ENCODE measurements around the gene PROC.
"Not testable (repeated sequence)": the region's sequence is repeated elsewhere in the genome, so short reads cannot be mapped to it uniquely, and the experiment has no call there.

PROC gene

DNA sequence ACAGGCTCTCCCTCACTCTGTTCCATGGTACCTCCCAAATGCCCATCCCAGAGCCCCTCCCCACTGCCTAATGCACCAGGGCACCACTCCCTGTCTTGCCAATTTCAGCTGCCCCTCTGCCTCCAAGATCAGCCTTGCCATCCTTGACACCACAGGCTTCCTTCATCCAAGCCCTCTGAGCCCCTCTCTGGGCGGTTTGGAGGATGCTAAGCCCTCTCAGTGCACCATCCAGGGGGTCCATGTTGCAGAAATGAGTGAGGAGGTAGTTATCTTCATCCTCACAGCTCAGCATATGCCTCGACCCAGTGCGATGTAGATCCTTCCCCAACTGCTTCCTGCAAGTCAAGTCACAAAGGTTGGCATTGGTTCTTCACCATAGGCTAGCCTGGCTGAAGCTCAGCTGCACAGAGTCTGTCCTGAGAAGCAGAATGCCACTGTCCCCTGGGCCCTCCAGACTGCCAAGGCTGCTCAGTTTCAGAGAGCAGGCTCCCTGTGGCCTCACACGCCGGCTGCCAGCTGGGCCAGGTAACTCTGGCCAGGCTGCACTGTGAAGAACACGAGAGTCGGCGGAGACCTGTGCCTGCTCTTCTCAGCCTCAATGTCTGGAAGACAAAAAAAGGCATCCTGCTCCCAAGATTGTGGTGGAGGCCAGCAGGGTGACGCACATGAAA is 20.5 kb upstream of the PROC start:
- no peak for DNase-seq

DNA sequence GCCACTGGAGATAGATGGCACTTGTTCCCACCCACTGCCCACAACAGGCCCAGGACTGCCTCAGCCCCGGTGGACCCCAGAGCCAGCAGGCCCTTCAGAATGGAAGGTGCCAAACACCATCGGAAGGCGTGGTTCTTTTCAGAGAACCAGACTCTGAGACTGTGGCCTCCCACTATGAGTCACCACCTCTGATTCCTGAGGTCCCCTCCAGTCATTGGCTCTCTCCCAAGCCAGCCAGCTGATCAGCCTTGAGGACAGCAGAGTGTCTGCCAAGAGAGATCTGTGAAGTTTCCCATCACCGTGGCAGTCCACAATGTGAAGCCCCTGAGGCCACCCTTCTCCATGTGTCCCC is 20.0 kb upstream of the PROC start:
- DNase-seq, result peak in 1 of 2 donors; percentile 58

DNA sequence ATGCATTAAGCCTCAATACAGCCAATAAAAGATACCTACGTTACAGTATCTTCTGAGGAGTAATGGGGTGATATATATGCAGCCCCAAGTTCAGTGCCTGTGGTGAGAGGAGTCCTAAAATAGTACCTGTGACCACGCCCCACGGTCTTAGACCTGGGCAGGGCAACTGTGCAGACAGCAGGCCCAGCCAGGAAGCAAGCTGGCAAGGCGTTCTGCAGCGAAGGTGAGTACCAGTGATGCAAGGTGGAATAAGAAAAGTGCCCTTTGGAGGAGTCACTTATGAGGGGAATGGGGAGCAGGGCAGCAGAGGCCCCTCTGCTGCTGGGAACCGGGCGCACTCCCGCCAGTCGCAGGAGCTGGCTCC is 17.7 kb upstream of the PROC start:
- no peak for DNase-seq

DNA sequence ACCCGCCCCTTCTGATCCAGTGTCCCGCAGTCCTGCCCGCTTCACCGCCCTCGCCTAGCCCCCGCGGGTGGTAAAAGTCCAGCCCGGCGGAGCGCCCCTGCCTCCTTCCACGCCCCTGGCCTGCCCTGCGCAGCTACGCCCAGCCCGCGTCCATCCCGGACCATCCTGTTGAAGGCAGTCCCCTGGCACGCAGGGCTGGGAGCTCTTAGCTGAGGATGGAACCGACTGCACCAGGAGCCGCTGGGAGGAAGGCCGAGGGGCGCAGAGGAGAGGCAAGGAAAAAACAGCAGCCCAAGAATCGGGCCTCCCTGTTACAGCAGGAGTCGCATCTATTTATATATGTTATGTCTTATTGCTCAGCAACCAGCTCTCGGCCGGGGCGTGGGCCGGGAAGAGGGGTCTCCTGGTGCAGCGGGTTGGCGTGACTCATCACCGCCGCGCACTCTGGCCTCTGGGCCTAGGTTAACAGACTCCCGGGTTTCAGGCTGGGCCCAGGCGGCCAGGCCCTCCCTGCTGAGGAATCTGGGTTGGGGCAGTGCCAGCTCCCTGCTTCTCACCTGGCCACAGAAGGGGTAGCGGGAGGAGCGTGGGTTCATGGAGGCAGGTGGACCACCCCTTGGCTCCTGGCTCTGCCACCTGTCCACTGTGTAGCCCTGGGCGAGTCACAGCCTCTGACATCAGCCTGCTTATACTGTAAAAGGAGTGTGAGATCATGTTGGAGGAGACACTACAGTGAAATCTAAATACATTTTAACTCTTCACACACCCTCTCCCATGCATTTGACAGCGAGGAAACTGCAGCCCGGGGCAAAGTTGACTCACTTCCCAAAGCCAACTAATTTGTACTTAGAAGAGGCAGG is 17.1 kb upstream of the PROC start:
- no peak for DNase-seq

DNA sequence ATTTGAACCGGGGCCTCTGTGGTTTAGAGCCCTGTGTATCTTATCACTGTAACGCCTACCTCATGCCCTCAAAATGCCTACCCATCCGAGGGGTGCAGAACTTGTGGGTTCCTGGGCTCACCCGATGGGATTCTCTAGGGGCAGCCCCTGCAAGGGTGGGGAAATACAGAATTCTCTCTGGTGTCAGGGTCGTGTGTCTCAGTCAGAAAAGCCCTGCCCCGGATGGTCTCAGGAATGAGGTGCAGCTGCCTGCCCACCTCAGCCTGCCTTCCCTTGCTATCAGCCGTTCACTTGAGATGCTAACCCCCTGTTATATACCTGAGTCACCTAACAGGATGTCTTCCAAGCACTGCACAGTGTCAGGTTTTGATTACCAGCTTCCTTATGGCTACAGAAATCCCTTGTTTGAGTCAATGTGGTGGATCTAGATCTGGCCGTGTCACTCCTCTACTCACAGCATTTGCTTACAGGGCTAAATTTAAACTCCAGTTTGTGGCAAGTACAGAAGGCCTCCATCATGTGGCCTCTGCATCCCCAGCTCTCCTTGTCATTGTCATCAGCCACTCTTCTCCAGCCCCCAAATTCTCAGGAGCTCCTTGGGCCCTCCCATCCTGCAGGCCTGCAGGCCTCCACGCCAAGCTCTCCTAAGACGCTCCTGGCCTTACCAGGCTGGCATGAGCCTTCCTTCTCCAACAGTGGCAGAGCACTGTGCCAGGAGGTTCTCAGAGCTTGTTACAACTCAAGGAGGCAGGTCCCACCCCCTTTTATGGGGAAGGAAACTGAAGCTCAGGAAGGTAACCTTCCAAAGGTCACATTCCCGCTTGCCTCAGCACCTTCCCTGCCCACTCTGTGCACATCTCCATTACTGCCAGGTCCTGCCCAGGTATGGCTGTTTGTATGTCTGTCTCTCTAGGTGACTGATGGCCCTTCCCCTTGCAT is 16.2 kb upstream of the PROC start:
- no peak for DNase-seq

DNA sequence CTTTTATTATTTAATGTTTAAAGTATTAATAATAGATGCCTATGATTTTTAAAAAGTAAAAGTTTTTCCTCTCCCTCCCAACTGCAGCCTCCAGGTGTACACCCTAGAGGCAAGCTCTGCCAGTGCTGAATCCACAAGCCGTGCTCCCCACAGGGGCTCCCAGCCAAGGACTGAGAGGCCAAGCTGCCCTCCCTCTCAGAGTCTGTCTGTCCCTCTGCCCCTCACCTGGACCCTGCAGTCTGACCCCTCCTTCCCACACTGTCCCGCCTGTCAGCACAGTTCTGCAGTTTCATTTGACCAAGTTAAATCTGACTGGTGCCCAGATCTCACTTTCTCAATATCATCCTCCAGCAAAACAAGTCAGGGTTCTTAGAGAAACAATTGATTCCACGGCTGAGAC is 14.8 kb upstream of the PROC start:
- DNase-seq, result no peak

DNA sequence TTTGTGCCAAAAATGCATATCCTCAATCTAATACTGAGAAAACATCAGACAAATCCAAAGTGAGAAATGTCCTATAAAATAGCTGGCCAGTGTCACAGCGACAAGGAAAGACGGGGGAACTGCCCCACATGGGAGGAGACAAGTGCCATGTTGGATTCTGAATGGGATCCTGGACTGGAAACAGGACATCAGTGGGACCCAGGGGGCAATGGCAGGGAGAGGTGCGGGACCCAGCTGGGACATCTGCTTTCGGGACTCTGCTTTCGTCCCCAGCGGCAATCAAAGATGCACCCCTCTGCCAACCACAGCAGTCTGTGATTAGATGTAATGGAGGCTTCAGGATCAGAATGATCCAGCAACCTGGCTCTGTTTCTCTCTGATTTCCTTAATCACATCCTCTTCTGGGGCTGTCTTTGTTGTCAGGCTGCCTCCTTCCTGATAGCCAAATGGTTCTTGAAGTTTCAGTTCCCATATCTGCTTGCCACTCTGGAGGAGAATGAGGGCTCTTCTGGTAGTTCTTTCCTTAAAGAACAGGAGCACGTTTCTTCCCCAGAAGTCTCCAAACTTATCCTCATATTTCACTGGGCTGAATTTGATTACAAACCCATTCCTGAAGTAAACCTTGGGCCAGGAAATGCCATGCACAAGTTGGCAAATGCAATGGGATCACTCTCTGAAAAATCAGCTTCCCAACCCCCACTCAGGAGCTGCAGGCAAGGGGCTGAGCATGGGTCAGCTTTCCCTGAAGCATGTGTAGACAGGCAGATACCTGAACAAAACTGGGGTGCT is 13.6 kb upstream of the PROC start:
- no peak for DNase-seq

DNA sequence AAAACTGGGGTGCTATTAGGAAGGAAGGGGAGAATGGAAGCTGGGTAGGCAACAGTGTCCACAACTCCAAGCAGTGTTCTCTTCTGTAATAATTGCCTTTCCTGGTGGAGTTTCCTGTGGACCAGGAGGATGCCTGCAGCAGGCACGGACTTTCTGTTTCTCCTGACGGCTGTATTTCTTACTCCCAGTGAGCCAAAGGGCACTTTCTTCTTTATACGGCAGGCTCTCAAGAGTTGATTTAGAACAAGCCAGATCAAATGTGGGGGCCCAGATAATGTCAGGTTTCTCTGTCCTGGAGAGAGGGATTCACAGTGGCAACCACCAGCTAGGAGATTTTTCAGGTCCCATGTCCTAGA is 13.0 kb upstream of the PROC start:
- no peak for DNase-seq

DNA sequence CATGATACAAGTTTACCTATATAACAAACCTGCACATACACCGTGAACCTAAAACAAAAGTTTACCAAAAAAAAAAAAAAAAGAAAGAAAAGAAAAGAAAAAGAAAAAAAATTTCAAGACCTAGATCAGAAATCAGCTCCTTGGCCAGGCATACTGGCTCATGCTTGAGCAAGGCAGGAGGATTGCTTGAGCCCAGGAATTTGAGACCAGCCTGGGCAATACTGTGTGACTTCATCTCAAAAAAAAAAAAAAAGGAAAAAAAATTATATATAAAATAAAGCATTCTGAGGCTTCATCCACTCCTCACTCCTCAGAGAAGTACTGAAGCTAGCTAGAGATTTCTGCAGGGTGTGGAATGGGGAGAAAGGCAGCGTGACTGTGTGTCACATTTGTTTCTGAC is 11.8 kb upstream of the PROC start:
- no peak for DNase-seq

DNA sequence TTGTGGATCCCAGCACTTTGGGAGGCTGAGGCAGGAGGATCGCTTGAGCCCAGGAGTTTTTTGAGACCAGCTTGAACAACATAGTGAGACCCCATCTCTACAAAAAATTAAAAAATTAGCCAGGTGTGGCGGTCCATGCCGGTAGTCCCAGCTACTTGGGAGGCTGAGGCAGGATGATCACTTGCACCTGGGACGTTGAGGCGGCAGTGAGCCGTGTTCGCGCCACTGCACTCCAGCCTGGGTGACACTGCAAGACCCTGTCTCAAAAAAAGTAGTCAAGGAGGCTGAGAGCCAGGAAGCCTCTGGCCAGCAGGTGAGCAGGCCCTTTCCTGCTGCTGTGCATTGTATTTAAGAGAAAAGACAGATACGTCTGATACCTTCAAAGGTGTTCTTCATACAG is 11.1 kb upstream of the PROC start:
- no peak for DNase-seq

DNA sequence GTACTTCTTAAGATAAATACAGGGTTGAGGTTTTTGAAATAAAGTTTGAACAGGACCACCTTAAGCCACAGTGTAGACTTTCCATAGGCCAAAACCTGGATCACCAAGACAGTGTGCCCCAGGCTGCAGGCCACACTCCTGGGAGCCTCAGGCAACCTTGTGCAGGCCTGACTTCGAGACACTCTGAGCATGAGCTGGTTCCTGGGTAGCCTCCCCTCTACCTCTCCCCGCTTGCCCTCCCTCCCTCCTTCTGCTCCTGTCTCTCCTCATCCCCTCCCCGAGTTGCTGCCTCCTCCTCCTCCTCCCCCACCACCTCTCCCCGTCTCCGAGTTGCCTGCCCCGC is 10.6 kb upstream of the PROC start:
- DNase-seq, result no peak

DNA sequence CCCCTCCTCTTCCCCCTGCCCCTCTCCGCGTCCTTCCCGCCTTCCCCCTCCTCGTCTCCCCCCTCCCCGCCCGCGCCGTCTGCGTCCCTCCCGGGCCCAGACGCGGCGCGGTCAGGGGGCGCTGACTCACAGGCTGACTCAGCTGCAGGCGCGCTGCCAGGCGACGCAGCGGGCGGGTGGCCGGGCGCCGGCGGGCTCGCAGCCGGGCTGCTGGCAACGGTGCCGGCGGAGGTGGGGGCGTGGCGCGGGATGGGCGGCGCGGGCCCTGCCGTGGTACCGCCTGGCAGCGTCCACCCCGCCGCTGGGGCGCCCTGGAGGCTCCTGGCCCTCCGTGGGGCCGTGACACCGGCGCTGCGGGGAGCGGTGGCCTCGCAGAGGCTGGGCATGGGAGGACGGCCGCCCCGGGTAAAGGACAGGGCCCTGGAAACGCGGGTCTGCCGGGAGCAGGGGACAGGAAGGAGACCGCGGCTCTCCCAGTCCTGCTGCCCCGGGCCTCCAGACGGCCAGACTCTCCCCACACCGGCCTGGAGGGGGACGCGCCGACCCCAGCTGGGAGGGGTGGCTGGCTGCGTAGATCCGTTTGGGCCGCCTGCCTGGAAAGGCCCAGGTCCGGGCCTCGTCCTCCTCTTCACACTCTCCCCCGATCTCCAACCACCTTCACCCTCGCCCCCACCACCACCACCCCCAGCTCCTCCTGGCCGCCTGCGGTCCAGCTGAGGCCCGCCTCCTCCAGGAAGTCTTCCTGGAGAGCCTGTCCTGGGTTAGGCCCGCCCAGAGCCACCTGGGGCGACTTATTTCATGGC is 10.0 kb upstream of the PROC start:
- DNase-seq, result peak; percentile 84 to 88

DNA sequence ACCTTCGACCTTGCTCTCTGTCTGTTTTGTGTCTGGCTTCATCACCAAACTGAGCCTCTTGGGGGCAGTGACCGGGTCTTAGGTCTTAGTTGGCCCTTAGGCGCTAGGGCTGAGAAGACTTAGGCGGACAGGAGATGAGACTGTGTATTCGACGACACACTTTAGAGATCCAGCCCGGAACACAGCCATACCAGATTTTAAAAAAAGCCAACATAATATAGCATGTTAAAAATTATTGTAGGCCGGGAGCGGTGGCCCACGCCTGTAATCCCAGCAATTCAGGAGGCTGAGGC is 9.5 kb upstream of the PROC start:
- DNase-seq, result no peak

DNA sequence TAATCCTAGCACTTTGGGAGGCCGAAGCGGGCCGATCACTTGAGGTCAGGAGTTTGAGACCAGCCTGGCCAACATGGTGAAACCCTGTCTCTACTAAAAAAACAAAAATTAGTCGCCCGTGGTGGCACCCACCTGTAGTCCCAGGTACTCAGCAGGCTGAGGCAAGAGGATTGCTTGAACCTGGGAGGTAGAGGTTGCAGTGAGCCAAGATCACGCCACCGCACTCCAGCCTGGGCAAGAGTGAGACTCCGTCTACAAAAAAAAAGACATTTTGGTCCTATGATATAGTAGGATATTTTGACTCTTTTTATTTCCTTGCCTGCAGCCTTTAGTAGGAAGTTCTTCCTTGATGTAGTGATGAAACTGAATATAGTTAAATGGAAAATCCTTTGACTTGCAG is 8.5 kb upstream of the PROC start:
- not testable (repeated sequence) for DNase-seq

DNA sequence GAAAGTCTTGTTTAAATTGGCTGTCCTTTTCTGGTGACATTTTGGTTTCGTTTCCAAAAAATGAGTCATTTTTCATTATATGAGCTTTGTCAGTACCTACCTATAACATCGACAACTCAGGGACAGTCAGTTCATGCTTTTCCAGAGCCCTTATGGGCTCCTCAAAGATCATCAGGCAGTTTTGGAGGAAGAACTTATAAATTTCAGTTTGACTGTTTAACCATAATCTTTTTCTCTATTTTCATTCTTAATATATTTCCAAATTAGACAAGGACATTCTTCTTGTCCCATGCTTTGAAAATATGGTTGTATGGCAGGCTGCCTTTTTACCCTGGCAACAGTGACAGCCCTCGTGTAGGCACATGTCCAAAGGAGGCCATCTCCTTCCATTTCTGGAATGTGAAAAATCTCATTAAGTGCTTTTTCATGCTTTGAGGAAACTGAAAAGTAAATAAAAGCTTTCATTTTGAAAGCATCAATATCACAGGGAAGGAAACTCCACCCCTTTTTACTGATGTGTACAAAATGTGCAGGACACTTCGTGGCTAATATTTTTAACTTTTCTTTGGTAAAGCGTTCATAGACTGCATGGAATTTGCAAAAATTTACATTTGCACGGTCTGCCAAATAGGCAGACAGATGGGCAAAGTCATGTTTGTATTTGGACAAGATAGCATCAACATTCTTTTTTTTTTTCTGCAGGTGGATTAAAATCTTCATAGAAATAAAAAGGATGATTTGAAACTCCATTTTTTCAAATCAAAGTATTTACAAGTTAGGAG is 7.2 kb upstream of the PROC start:
- DNase-seq, result peak in 1 of 2 donors; percentile 56

DNA sequence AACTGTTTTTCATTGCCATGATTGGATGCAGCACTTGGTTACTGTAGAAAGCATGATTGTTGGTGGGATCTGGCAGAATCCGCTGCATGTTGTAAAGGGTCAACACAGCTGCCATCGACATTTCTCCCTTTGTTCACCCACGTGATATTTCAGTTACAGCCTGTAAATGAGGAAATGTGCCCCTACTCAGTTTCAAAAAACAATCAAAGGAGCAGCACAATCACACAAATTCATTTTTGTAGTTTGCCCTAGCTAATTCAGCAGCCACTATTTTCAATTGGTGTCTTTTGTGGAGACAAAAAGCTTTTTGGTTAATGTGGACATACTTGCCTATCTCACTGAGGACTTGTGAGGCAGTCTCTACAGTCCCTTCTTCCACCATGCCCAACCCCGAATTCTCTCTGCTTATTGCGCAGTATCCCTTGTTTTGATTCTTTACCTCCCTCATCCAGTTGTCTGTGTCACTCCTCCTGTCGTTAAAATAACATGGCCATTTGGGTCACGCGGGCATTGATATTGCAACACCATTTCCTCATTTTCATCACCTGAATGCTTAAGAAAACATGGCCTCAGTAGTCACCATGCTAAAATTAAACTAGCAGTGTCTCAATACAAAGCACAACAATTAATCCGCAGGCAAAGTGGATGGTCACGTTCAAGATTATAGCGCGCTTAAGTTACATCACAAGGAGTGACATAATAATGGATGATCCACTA is 6.4 kb upstream of the PROC start:
- peak in 1 of 2 donors; percentile 55 for DNase-seq

DNA sequence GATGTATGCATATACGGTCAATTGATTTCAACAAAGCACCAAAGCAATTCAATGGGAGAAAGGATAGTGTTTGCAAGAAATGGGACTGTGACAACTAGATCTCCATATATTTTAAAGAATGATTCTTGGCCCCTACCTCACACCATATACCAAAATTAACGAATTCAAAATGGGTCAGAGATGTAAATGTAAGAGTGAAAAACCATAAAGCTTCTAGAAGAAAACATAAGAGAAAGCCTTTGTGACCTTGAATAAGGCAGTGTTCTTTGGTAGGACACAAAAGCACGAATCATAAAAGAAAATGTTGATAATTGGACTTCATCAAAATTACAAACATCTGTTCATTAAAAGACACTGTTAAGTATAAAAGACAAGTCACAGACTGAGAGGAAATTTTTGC is 5.0 kb upstream of the PROC start:
- no peak for DNase-seq

DNA sequence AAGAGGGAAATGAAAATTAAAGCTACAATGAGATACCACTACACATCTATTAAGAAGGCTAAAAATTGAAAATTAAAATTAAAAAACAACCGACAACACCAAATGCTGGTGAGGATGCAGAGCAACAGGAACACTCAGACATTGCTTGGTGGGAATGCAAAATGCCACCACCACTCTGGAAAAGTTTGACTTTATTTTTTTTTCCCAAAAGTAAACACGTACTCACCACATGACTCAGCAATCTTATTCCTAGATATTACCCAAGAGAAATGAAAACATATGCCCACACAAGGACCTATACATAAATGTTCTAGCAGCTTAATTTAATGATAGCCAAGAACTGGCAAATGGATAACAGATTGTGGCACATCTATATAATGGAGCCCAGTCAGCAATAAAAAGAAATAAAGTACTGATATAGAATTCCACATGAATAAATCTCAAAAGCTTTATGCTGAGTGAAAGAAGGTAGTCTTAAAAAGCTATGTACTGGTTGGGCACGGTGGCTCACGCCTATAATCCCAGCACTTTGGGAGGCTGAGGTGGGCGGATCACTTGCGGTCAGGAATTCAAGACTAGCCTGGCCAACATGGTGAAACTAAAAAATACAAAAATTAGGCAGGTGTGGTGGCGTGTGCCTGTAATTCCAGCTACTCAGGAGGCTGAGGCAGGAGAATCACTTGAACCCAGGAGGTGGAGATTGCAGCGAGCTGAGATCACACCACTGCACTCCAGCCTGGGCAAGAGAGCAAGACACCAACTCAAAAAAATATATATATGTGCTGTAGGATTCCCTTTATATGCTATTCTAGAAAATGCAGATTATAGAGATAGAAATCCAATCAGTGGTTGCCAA is 4.2 kb upstream of the PROC start:
- no peak for DNase-seq

DNA sequence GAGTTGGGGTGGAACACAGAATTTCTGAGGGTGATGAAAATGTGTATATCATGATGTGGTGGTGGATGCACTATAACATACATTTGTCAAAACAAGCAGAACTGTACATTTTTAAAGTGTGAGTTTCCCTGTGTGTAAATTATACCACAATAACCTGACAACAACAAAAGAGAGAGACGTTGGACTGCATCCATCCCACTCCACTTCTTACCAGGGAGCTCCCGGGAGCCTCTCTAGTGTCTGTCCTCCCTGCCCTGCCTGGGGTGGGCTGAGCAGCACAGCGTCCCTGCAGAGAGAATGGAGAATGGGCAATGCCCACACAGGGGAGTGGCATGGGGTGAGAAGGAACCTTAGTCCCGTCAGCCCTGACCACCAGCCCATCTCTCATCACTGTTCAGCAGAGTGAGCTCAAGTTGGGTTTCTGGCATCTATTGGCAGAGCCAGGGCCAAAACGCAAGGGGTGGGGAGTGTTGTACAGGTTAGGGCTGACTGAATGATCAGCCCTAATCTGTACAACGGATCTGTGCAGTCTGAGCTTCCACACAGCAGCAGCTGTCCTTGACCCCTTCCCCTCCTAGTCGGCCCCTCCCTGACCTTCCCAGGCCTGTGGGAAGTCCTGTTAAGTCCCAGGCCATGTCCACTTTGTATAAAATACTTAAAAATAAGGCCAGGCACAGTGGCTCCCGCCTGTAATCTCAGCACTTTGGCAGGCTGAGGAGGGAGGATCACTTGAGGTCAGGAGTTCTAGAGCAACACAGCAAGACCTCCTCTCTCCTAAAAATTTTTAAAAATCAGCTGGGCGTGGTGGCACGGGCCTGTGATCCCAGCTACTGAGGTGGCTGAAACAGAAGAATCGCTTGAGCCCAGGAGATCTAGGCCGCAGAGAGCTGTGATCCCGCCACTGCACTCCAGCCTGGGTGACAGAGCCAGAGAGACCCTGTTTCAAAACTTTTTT is 3.3 kb upstream of the PROC start:
- no peak for DNase-seq

Data from CD4-positive, alpha-beta T cell treated with Interferon alpha-2 for 1 hour (primary cell).